ENCODE data around the gene MIB1.
A peak's percentile ranks its signal among the peaks of the same experiment; 100 is the strongest.
"Not testable (repeated sequence)": the region's sequence is repeated elsewhere in the genome, so short reads cannot be mapped to it uniquely, and the experiment has no call there.

Gene MIB1

GRCh38 chr18:21740538-21741311, at the start of gene MIB1:
TSS of gene MIB1 (plus strand) at chr18:21740792. CDS start at chr18:21741584, 792 bp downstream.
- DNase-seq (ENCODE audit: low spot score): peak; percentile 96

GRCh38 chr18:21693322-21693721, 47.3 kb upstream of the MIB1 start:
- no peak for DNase-seq (ENCODE audit: low spot score)

- DNase-seq (ENCODE audit: low spot score): no peak
Observed at GRCh38 chr18:21700528-21701075, 40.0 kb upstream of the MIB1 start.

- no peak for DNase-seq (ENCODE audit: low spot score)
Observed at GRCh38 chr18:21701621-21702020, 39.0 kb upstream of the MIB1 start.

GRCh38 chr18:21702602-21703001, 38.0 kb upstream of the MIB1 start:
- DNase-seq (ENCODE audit: low spot score): no peak

- peak; percentile 40 for DNase-seq (ENCODE audit: low spot score)
Observed at GRCh38 chr18:21703241-21703820, 37.3 kb upstream of the MIB1 start.

GRCh38 chr18:21704603-21705364, 35.8 kb upstream of the MIB1 start, which contains the start of gene ABHD3:
TSS of gene ABHD3 (minus strand) at chr18:21704774. CDS start at chr18:21704665, 109 bp downstream.
- peak; percentile 93 for DNase-seq (ENCODE audit: low spot score)

- DNase-seq (ENCODE audit: low spot score): no peak
Observed at GRCh38 chr18:21706386-21706865, 34.2 kb upstream of the MIB1 start.

GRCh38 chr18:21707130-21707529, 33.5 kb upstream of the MIB1 start:
- not testable (repeated sequence) for DNase-seq (ENCODE audit: low spot score)

- DNase-seq (ENCODE audit: low spot score): no peak
Observed at GRCh38 chr18:21714474-21714873, 26.1 kb upstream of the MIB1 start.

GRCh38 chr18:21722687-21723086, 17.9 kb upstream of the MIB1 start:
- DNase-seq (ENCODE audit: low spot score): no peak

- no peak for DNase-seq (ENCODE audit: low spot score)
Observed at GRCh38 chr18:21725201-21725600, 15.4 kb upstream of the MIB1 start.

GRCh38 chr18:21727702-21728101, 12.9 kb upstream of the MIB1 start:
- no peak for DNase-seq (ENCODE audit: low spot score)

GRCh38 chr18:21733011-21733410, 7.6 kb upstream of the MIB1 start:
- no peak for DNase-seq (ENCODE audit: low spot score)

GRCh38 chr18:21735452-21736015, 5.1 kb upstream of the MIB1 start:
- DNase-seq (ENCODE audit: low spot score): no peak

- not testable (repeated sequence) for DNase-seq (ENCODE audit: low spot score)
Observed at GRCh38 chr18:21736926-21737325, 3.7 kb upstream of the MIB1 start.

- DNase-seq (ENCODE audit: low spot score): no peak
Observed at GRCh38 chr18:21739604-21740537, 721 bp upstream of the MIB1 start.

- no peak for DNase-seq (ENCODE audit: low spot score)
Observed at GRCh38 chr18:21741312-21741561, 645 bp downstream of the MIB1 start.

- peak; percentile 3 for DNase-seq (ENCODE audit: low spot score)
Observed at GRCh38 chr18:21741562-21742314, 1.1 kb downstream of the MIB1 start.

GRCh38 chr18:21742315-21742687, 1.7 kb downstream of the MIB1 start:
- no peak for DNase-seq (ENCODE audit: low spot score)
